Gastroesophageal sphincter (tissue), 3 donors: ENCODE measurements around the gene MFAP3.

Experiments
- EP300 ChIP-seq: sonication (generic); formaldehyde crosslinking; IDR thresholded peaks from one replicate; pipeline ENCODE4 v1.6.1; 2017; ENCODE audit warnings: antibody characterized with exemption, mild to moderate bottlenecking
- POLR2A ChIP-seq, 2 donors: fragments of 450-650 bp; IDR thresholded peaks; one replicate each; pipeline ENCODE4 v1.6.1; 2017; ENCODE audit warnings: antibody characterized with exemption in 2 of 2, mild to moderate bottlenecking in 2 of 2, moderate library complexity in 1 of 2
- POLR2AphosphoS5 ChIP-seq: sonication (generic); formaldehyde crosslinking; IDR thresholded peaks from one replicate; pipeline ENCODE4 v1.6.1; 2017; ENCODE audit warnings: antibody characterized with exemption
- TF ChIP-seq, protein P1 (sequence below), 4 experiments: fragments of 200-600 bp in 2 of 4; fragments of 450-650 bp in 2 of 4; sonication (generic) in 1 of 4; IDR thresholded peaks; one replicate each; pipeline ENCODE4 v1.5.1; 2017 to 2019; ENCODE audit warnings: antibody characterized with exemption in 4 of 4, mild to moderate bottlenecking in 2 of 4, moderate library complexity in 2 of 4

DNA sequence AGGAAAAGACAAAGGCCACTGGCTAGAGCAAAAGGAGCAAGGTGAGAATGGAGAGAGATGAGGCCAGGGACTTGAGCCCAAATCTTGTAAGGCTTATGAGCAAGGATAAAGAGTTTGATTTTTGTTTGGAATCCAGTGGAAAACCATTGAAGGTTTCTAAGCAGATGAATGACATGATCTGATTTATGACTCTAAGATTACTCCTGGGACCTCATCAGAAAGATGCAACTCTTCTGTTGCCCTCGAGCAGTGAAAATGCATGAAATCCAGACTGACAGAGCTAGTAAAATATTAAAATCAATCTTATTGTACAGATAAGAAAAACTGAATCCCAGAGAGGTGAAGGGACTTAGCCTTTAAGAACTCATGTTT lies 677 bp downstream of the MFAP3 start:
- TF ChIP-seq, protein P1, sequence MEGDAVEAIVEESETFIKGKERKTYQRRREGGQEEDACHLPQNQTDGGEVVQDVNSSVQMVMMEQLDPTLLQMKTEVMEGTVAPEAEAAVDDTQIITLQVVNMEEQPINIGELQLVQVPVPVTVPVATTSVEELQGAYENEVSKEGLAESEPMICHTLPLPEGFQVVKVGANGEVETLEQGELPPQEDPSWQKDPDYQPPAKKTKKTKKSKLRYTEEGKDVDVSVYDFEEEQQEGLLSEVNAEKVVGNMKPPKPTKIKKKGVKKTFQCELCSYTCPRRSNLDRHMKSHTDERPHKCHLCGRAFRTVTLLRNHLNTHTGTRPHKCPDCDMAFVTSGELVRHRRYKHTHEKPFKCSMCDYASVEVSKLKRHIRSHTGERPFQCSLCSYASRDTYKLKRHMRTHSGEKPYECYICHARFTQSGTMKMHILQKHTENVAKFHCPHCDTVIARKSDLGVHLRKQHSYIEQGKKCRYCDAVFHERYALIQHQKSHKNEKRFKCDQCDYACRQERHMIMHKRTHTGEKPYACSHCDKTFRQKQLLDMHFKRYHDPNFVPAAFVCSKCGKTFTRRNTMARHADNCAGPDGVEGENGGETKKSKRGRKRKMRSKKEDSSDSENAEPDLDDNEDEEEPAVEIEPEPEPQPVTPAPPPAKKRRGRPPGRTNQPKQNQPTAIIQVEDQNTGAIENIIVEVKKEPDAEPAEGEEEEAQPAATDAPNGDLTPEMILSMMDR (IDR thresholded peaks at IDR 0.05) = no peak
- TF ChIP-seq POLR2A (IDR thresholded peaks at IDR 0.05) = no peak
- no peak for TF ChIP-seq POLR2AphosphoS5
- no peak for TF ChIP-seq EP300
